PC-3 (cell line): Measurements from ENCODE around the gene INKA2. TPM values are rescaled to one million over a fixed set of nuclear protein-coding genes. Genes with fewer than 3 reads are reported as not detected.
A peak's percentile ranks its signal among the peaks of the same experiment; 100 is the strongest.

Source experiments
- ATAC-seq: fragments of 200-7000 bp; cut with Tn5 transposase; 2 replicates; pipeline ENCODE4 v1.9.1; 2020; ENCODE audit warnings: mild to moderate bottlenecking, moderate library complexity
- Bru-seq: library from RNA; stranded (reverse); fragments of 400-500 nt; gene quantifications from one replicate; lab custom pipeline; 2021; lab: Mats Ljungman, UMichigan
- BruChase-seq, 2 experiments: library from RNA; stranded (reverse); fragments of 400-500 nt; gene quantifications; one replicate each; lab custom pipeline; 2021; lab: Mats Ljungman, UMichigan
- BruUV-seq: library from RNA; stranded (reverse); fragments of 400-500 nt; replicated peaks from 2 replicates; lab custom pipeline; 2021; lab: Mats Ljungman, UMichigan
- CTCF ChIA-PET: fragments of 300-600 bp; sonication (Branson Sonifier 250); formaldehyde crosslinking; loops from one replicate; lab custom pipeline; 2022; ENCODE audit warnings: antibody characterized with exemption; lab: Charles Lee
- POLR2A ChIA-PET: fragments of 300-600 bp; sonication (Branson Sonifier 250); formaldehyde crosslinking; loops from one replicate; lab custom pipeline; 2022; ENCODE audit warnings: antibody characterized with exemption; ENCODE audit not compliant: unreplicated experiment; lab: Charles Lee
- DNase-seq: peaks from one replicate; pipeline ENCODE4 v3.0.0-alpha.2; 2015
- H2AFZ ChIP-seq: fragments of 300-600 bp; sonication (generic); 2 replicates; pipeline ENCODE4 v1.6.0; 2016; ENCODE audit warnings: antibody characterized with exemption, low read length
- H3F3A ChIP-seq: fragments of 300-600 bp; sonication (generic); one replicate; pipeline ENCODE4 v1.6.0; 2017; ENCODE audit warnings: antibody characterized with exemption, low read length, control low read depth, mild to moderate bottlenecking; ENCODE audit not compliant: unreplicated experiment
- H3K27ac ChIP-seq: fragments of 300-600 bp; sonication (generic); 2 replicates; pipeline ENCODE4 v1.5.1; 2016; ENCODE audit warnings: mild to moderate bottlenecking, low read length
- H3K27me3 ChIP-seq: fragments of 300-600 bp; sonication (generic); 2 replicates; pipeline ENCODE4 v1.6.1; 2016; ENCODE audit warnings: low read length, mixed read lengths
- H3K36me3 ChIP-seq: fragments of 300-600 bp; sonication (generic); 2 replicates; pipeline ENCODE4 v1.6.1; 2016; ENCODE audit warnings: low read depth, mixed run types, low read length, mixed read lengths
- H3K4me1 ChIP-seq: fragments of 300-600 bp; sonication (generic); 2 replicates; pipeline ENCODE4 v1.5.1; 2016; ENCODE audit warnings: low read length; ENCODE audit not compliant: insufficient read depth
- H3K4me2 ChIP-seq: fragments of 300-600 bp; sonication (generic); 2 replicates; pipeline ENCODE4 v1.6.0; 2016; ENCODE audit warnings: low read length
- H3K4me3 ChIP-seq: fragments of 300-600 bp; sonication (generic); 2 replicates; pipeline ENCODE4 v1.5.1; 2016; ENCODE audit warnings: mild to moderate bottlenecking, low read length, mixed read lengths
- H3K79me2 ChIP-seq: fragments of 300-600 bp; sonication (generic); 2 replicates; pipeline ENCODE4 v1.6.1; 2017; ENCODE audit warnings: low read length, mixed read lengths
- H3K9ac ChIP-seq: fragments of 300-600 bp; sonication (generic); 2 replicates; pipeline ENCODE4 v1.6.0; 2016; ENCODE audit warnings: mild to moderate bottlenecking, low read length
- H3K9me2 ChIP-seq: fragments of 300-600 bp; sonication (generic); replicated peaks from 2 replicates; pipeline ENCODE4 v1.6.1; 2016; ENCODE audit warnings: mixed run types, low read length, mixed read lengths
- H3K9me3 ChIP-seq: fragments of 300-600 bp; sonication (generic); 2 replicates; pipeline ENCODE4 v1.6.1; 2016; ENCODE audit warnings: low read length, mixed read lengths
- H4K20me1 ChIP-seq: fragments of 300-600 bp; sonication (generic); 2 replicates; pipeline ENCODE4 v1.6.1; 2016; ENCODE audit warnings: low read length, mixed read lengths
- EZH2 ChIP-seq: fragments of 300-600 bp; sonication (generic); IDR thresholded peaks from one replicate; pipeline ENCODE4 v1.6.1; 2017; ENCODE audit warnings: antibody characterized with exemption, mild to moderate bottlenecking, low read length; ENCODE audit not compliant: unreplicated experiment
- EZH2phosphoT487 ChIP-seq: fragments of 300-600 bp; sonication (generic); IDR thresholded peaks from 2 replicates; pipeline ENCODE4 v1.6.1; 2018; ENCODE audit warnings: mild to moderate bottlenecking, antibody characterized with exemption, low read length, borderline replicate concordance
- intact Hi-C: fragments of 100-400 bp; cut with micrococcal nuclease; formaldehyde crosslinking; loops from 2 replicates; pipeline ENCODE4 v1.9.0; 2023
- long read RNA-seq: library from polyadenylated mRNA; unstranded; transcript quantifications from one replicate; pipeline ENCODE4 v2.0.0, GENCODE V29; 2021; ENCODE audit not compliant: unreplicated experiment
- total RNA-seq: library from RNA; depleted of rRNA; stranded (reverse); fragments of >200 nt; gene quantifications from 2 replicates; pipeline ENCODE4 v1.2.3, GENCODE V29; 2014; rRNA removed
- TF ChIP-seq, protein P1 (sequence below): fragments of 300-600 bp; sonication (generic); conservative IDR thresholded peaks from 2 replicates; pipeline ENCODE4 v1.5.1; 2017; ENCODE audit warnings: antibody characterized with exemption, low read depth, mild to moderate bottlenecking, low read length

INKA2 gene
- total RNA-seq (0.11 TPM in 1 of 2 replicates, not detected in the other), Bru-seq, nascent RNA (percentile 46 among the genes with signal in this experiment), BruChase-seq, experiment 1, labeled RNA remaining after a 6-hour chase (percentile 44 among the genes with signal in this experiment), BruChase-seq, experiment 2, labeled RNA remaining after a 2-hour chase (percentile 57 among the genes with signal in this experiment)
- long read RNA-seq, full-length matches to known transcripts: 3 of 6 reads
- long read RNA-seq, partial matches to known transcripts: 0 of 6 reads
- long read RNA-seq, other reads (novel, unspliced or antisense): 3 of 6 reads

DNA sequence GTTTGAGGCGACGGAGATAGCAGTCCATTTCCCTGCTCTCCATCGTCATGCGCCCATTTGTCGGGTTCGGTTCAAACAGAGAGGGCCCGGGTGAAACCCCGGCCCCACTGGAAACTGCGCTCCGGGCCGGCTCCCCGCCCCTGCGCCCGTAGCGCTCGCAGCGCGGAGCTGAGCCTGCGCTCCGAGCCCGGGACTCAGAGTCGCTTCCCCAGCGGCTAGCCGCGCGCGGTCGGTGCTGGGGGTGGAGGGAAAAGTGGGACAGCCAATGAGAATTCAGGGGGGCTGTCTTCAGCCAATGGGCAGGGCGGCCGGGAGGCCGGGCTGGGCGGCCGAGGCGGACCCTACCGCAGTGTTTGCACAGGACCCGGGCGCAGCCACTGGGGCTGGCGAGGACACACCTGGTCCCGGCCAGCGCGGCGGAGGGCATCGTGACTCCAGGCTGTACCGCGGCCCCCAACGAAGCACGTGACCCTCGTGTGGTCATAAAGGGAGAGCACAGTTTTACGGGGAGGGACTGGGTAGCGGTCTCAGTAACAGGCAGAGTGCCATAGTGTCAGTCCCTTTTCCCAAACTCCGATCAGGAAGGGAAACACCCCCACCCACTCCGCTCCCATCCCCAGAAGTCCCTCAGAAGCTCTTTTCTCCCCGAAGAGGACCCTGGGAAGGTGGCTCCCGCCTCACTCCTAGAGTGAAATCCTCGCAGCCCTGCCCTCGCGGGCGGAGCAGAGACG, at the start of gene INKA2:
Gene INKA2, minus strand, starts transcription at position 202 of the 731 bp plus-strand sequence. Its CDS starts 153 bp downstream, at position 49.
- Histone ChIP-seq H3K27me3 (no peaks in the 10 kb centered on the region), H4K20me1 (no peaks in the 10 kb centered on the region), H3F3A (no peaks in the 10 kb centered on the region), H3K9me2 (no peaks in the 10 kb centered on the region), H3K9ac (peak within 1 kb of the TSS; percentile 9; the same call in 1 of the 2 replicates), H2AFZ (peak within 1 kb of the TSS; percentile 94), H3K9me3 (no peaks in the 10 kb centered on the region), H3K27ac (no peak within 1 kb of the TSS), H3K36me3 (no peaks in the 10 kb centered on the region), H3K4me3 (peak within 1 kb of the TSS; percentile 64), H3K79me2 (no peaks in the 10 kb centered on the region), H3K4me1 (peaks cover 20% of the 10 kb centered on the region; the same call in 1 of the 2 replicates), H3K4me2 (peak within 1 kb of the TSS; percentile 92)
- peak; percentile 82 for ATAC-seq
- CTCF ChIA-PET: interaction anchor here (0.6 to 1.2 kb wide), 2 partner anchors 25 to 30 kb away, joined by 3 to 4 read pairs; no protein-coding TSS in a partner anchor
- peak; percentile 86 for DNase-seq
- intact Hi-C loops: loop anchor here (2.0 kb wide), 1 partner anchor 25 kb away; no protein-coding TSS in a partner anchor
- TF ChIP-seq EZH2 (no peak), EZH2phosphoT487 (no peak)
- TF ChIP-seq, protein P1, sequence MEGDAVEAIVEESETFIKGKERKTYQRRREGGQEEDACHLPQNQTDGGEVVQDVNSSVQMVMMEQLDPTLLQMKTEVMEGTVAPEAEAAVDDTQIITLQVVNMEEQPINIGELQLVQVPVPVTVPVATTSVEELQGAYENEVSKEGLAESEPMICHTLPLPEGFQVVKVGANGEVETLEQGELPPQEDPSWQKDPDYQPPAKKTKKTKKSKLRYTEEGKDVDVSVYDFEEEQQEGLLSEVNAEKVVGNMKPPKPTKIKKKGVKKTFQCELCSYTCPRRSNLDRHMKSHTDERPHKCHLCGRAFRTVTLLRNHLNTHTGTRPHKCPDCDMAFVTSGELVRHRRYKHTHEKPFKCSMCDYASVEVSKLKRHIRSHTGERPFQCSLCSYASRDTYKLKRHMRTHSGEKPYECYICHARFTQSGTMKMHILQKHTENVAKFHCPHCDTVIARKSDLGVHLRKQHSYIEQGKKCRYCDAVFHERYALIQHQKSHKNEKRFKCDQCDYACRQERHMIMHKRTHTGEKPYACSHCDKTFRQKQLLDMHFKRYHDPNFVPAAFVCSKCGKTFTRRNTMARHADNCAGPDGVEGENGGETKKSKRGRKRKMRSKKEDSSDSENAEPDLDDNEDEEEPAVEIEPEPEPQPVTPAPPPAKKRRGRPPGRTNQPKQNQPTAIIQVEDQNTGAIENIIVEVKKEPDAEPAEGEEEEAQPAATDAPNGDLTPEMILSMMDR: no peak
- TSS peak; percentile 37 for BruUV-seq
- POLR2A ChIA-PET: interaction anchor here (0.6 to 0.7 kb wide), 2 partner anchors 17 to 120 kb away, joined by 3 read pairs; no protein-coding TSS in a partner anchor

DNA sequence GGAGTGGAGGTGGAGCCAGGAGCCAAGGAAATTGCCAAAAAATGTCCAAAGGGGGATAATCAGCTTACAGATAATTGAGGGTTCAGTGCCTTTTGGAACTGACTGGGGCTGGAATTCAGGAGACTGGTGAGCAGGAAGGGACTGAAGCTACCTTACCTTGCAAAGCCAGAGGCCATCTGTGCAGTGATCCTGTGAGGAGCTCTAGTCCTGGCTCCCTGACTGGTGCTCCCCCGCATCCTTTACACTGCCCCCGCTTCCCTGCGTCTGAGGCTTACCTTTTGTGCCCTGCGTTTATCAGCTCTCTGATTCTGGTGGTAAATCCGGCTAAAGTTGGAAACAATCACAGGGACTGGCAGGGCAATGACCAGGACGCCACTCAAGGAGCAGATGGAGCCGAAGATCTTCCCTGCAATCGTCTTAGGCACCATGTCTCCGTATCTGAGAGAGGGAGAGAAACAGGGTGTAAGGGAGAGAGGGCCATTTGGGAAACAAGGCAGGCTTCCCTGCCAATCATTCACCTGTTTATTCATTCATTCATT, 47.5 kb upstream of the INKA2 start:
- BruUV-seq: no TSS peak
- ATAC-seq (no peak), DNase-seq (no peak)
- Histone ChIP-seq H3K4me3 (no peak overlapping the region), H3K9me2 (no peaks in the 10 kb centered on the region), H3K27me3 (peaks cover 78% of the 10 kb centered on the region), H3K36me3 (no peaks in the 10 kb centered on the region), H3F3A (no peaks in the 10 kb centered on the region), H3K9ac (no peak overlapping the region), H2AFZ (no peak overlapping the region), H3K4me1 (no peaks in the 10 kb centered on the region), H3K79me2 (no peaks in the 10 kb centered on the region), H3K4me2 (no peak overlapping the region), H4K20me1 (no peaks in the 10 kb centered on the region), H3K9me3 (no peaks in the 10 kb centered on the region), H3K27ac (no peak overlapping the region)
- intact Hi-C loops: no loop called here
- no peak for TF ChIP-seq EZH2
- TF ChIP-seq, protein P1: no peak
- TF ChIP-seq EZH2phosphoT487: no peak
- ChIA-PET POLR2A (no interaction called here), CTCF (no interaction called here)
